Panc1 (cell line): ENCODE results near the gene PARD3.

Experiments used
- CTCF ChIP-seq: fragments of 450-650 bp; IDR thresholded peaks from 2 replicates; pipeline ENCODE4 v1.5.1; 2017; ENCODE audit warnings: mild to moderate bottlenecking
- POLR2AphosphoS5 ChIP-seq: IDR thresholded peaks from 2 replicates; pipeline ENCODE4 v1.6.1; 2012; ENCODE audit warnings: mild to moderate bottlenecking, low read depth, low read length, moderate library complexity
- REST ChIP-seq, 2 experiments: IDR thresholded peaks; 2 replicates each; pipeline ENCODE4 v1.6.1; 2011 to 2012; ENCODE audit warnings: low read depth in 2 of 2, control low read depth in 1 of 2, low read length in 1 of 2, mild to moderate bottlenecking in 1 of 2, moderate library complexity in 1 of 2; ENCODE audit not compliant: insufficient read depth in 1 of 2
- SIN3A ChIP-seq: IDR thresholded peaks from 2 replicates; pipeline ENCODE4 v1.6.1; 2012; ENCODE audit warnings: low read depth, mild to moderate bottlenecking, low read length, moderate library complexity, borderline replicate concordance; ENCODE audit not compliant: insufficient read depth
- TCF7L2 ChIP-seq: IDR thresholded peaks from 2 replicates; pipeline ENCODE4 v1.6.1; 2011; ENCODE audit warnings: mild to moderate bottlenecking, low read depth, low read length, inconsistent platforms

- TF ChIP-seq CTCF: no peak
- no peak for TF ChIP-seq TCF7L2
- no peak for TF ChIP-seq POLR2AphosphoS5
- TF ChIP-seq SIN3A: no peak
- no peak for TF ChIP-seq REST (IDR thresholded peaks at IDR 0.05; ENCODE audit: insufficient read depth in 1 of 2, low read depth in 2 of 2, low read length in 1 of 2)
Measured at GRCh38 chr10:34698248-34698831, 116.8 kb downstream of the PARD3 start.
